Suprapubic skin (tissue), 4 donors: ENCODE data around the gene SAMD4B.

ENCODE experiments used
- POLR2A ChIP-seq, 2 donors: fragments of 450-650 bp; IDR thresholded peaks; one replicate each; pipeline ENCODE4 v1.6.1; 2017; ENCODE audit warnings: antibody characterized with exemption in 2 of 2, mild to moderate bottlenecking in 2 of 2, moderate library complexity in 2 of 2
- POLR2AphosphoS5 ChIP-seq, 3 donors: sonication (generic); formaldehyde crosslinking; IDR thresholded peaks; one replicate each; pipeline ENCODE4 v1.6.1; 2017; ENCODE audit warnings: antibody characterized with exemption in 3 of 3
- TF ChIP-seq, protein P1 (sequence below), 2 donors: fragments of 200-600 bp in 1 of 2; fragments of 450-650 bp in 1 of 2; sonication (generic) in 1 of 2; IDR thresholded peaks; one replicate each; pipeline ENCODE4 v1.5.1; 2016 to 2019; ENCODE audit warnings: antibody characterized with exemption in 2 of 2, mild to moderate bottlenecking in 1 of 2, moderate library complexity in 1 of 2

GRCh38 chr19:39316627-39317321, 25.4 kb upstream of the SAMD4B start:
- TF ChIP-seq, protein P1, sequence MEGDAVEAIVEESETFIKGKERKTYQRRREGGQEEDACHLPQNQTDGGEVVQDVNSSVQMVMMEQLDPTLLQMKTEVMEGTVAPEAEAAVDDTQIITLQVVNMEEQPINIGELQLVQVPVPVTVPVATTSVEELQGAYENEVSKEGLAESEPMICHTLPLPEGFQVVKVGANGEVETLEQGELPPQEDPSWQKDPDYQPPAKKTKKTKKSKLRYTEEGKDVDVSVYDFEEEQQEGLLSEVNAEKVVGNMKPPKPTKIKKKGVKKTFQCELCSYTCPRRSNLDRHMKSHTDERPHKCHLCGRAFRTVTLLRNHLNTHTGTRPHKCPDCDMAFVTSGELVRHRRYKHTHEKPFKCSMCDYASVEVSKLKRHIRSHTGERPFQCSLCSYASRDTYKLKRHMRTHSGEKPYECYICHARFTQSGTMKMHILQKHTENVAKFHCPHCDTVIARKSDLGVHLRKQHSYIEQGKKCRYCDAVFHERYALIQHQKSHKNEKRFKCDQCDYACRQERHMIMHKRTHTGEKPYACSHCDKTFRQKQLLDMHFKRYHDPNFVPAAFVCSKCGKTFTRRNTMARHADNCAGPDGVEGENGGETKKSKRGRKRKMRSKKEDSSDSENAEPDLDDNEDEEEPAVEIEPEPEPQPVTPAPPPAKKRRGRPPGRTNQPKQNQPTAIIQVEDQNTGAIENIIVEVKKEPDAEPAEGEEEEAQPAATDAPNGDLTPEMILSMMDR (IDR thresholded peaks at IDR 0.05) = no peak
- TF ChIP-seq POLR2A (IDR thresholded peaks at IDR 0.05) (no peak), POLR2AphosphoS5 (IDR thresholded peaks at IDR 0.05) (no peak)
